Activated naive CD4-positive, alpha-beta T cell treated with anti-CD3 and anti-CD28 coated beads, Interleukin-2, amount 50 U/mL, for 24 hours (primary cell): ENCODE measurements around the gene APOBEC3B.
A peak's percentile ranks its signal among the peaks of the same experiment; 100 is the strongest.
"Not testable (repeated sequence)": the region's sequence is repeated elsewhere in the genome, so short reads cannot be mapped to it uniquely, and the experiment has no call there.

Experiments used
- H3K27ac Mint-ChIP-seq: one replicate; pipeline ENCODE4 v1.8.0; 2021; ENCODE audit warnings: mild to moderate bottlenecking, mixed read lengths
- H3K27me3 Mint-ChIP-seq: one replicate; pipeline ENCODE4 v1.8.0; 2021; ENCODE audit warnings: mixed read lengths
- H3K36me3 Mint-ChIP-seq: one replicate; pipeline ENCODE4 v1.8.0; 2021; ENCODE audit warnings: mixed read lengths
- H3K4me1 Mint-ChIP-seq: one replicate; pipeline ENCODE4 v1.8.0; 2021; ENCODE audit warnings: mixed read lengths
- H3K4me3 Mint-ChIP-seq: one replicate; pipeline ENCODE4 v1.8.0; 2021; ENCODE audit warnings: mild to moderate bottlenecking, mixed read lengths
- H3K9me3 Mint-ChIP-seq: one replicate; pipeline ENCODE4 v1.8.0; 2021; ENCODE audit warnings: mixed read lengths

Gene APOBEC3B

GRCh38 chr22:39021552-39022250, 39.6 kb downstream of the APOBEC3B start:
- peaks cover 4% of the 10 kb centered on the region for H3K36me3 Mint-ChIP-seq
- peak overlapping the region; percentile 94 for H3K4me3 Mint-ChIP-seq
- H3K27me3 Mint-ChIP-seq: no peaks in the 10 kb centered on the region
- H3K4me1 Mint-ChIP-seq: peaks cover 60% of the 10 kb centered on the region
- no peaks in the 10 kb centered on the region for H3K9me3 Mint-ChIP-seq
- peak overlapping the region; percentile 98 for H3K27ac Mint-ChIP-seq

DNA sequence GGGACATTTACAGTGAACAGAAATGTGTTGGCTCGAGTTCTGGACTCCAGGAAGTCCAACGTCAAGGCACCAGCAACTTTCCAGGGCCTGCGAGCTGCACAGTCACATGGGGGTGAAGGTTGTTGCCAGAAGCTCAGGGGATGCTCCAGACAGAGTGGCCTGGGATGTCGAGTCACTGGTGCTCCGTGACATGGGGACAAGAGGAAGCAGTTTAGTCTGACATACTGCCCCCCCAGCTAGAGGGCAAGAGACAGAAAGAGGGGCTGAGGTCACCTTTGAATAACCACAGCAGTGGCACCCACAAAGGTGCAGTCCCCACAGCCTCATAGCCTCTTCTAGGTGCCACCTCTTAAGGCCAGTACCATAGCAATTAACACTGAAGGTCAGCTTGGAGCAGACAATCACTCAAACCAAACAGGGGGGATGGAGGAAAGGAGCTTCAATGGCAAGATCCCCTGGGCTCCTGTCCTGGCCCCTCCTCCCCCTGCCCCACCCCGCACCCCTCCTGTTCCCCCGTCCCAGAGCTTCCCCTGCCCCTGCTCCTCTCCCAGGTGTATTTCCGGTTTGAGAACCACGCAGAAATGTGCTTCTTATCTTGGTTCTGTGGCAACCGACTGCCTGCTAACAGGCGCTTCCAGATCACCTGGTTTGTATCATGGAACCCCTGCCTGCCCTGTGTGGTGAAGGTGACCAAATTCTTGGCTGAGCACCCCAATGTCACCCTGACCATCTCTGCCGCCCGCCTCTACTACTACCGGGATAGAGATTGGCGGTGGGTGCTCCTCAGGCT, 42.6 kb downstream of the APOBEC3B start:
- Mint-ChIP-seq H3K4me3 (peak overlapping the region; percentile 54), H3K27me3 (no peaks in the 10 kb centered on the region), H3K4me1 (peaks cover 60% of the 10 kb centered on the region), H3K9me3 (no peaks in the 10 kb centered on the region), H3K27ac (peak overlapping the region; percentile 41), H3K36me3 (peaks cover 2% of the 10 kb centered on the region)

- H3K9me3 Mint-ChIP-seq: no peaks in the 10 kb centered on the region
- no peak overlapping the region for H3K27ac Mint-ChIP-seq
Observed at GRCh38 chr22:39026509-39027150, 44.5 kb downstream of the APOBEC3B start.

GRCh38 chr22:39027717-39028116, 45.6 kb downstream of the APOBEC3B start:
- H3K27ac Mint-ChIP-seq: no peak overlapping the region

More at GRCh38 chr22:39026509-39027150, 44.5 kb downstream of the APOBEC3B start:
- H3K36me3 Mint-ChIP-seq: peaks cover 2% of the 10 kb centered on the region
- H3K27me3 Mint-ChIP-seq: no peaks in the 10 kb centered on the region
- H3K4me3 Mint-ChIP-seq: no peak overlapping the region
- H3K4me1 Mint-ChIP-seq: peaks cover 48% of the 10 kb centered on the region

GRCh38 chr22:39028281-39028680, 46.1 kb downstream of the APOBEC3B start:
- Mint-ChIP-seq H3K36me3 (peaks cover 2% of the 10 kb centered on the region), H3K4me3 (no peak overlapping the region), H3K27me3 (no peaks in the 10 kb centered on the region), H3K27ac (no peak overlapping the region), H3K9me3 (no peaks in the 10 kb centered on the region), H3K4me1 (peaks cover 37% of the 10 kb centered on the region)

More at GRCh38 chr22:39027717-39028116, 45.6 kb downstream of the APOBEC3B start:
- H3K9me3 Mint-ChIP-seq: no peaks in the 10 kb centered on the region
- peaks cover 2% of the 10 kb centered on the region for H3K36me3 Mint-ChIP-seq
- H3K4me1 Mint-ChIP-seq: peaks cover 38% of the 10 kb centered on the region
- no peaks in the 10 kb centered on the region for H3K27me3 Mint-ChIP-seq
- H3K4me3 Mint-ChIP-seq: no peak overlapping the region

DNA sequence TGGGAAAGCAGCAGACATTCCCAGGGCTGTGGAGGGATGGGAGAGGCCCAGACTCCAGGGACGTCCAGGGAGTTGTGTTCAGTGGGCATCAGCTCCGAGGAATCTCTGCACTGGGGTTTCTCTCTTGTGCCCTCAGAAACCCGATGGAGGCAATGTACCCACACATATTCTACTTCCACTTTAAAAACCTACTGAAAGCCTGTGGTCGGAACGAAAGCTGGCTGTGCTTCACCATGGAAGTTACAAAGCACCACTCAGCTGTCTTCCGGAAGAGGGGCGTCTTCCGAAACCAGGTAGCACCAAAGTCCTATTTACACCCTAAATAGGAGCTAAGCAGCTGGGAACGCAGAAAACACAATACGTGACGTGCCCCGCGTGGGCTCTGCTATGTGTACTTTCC, 47.1 kb downstream of the APOBEC3B start:
- Mint-ChIP-seq H3K4me1 (peaks cover 28% of the 10 kb centered on the region), H3K27me3 (no peaks in the 10 kb centered on the region), H3K9me3 (no peaks in the 10 kb centered on the region), H3K36me3 (no peaks in the 10 kb centered on the region), H3K27ac (no peak overlapping the region), H3K4me3 (no peak overlapping the region)

DNA sequence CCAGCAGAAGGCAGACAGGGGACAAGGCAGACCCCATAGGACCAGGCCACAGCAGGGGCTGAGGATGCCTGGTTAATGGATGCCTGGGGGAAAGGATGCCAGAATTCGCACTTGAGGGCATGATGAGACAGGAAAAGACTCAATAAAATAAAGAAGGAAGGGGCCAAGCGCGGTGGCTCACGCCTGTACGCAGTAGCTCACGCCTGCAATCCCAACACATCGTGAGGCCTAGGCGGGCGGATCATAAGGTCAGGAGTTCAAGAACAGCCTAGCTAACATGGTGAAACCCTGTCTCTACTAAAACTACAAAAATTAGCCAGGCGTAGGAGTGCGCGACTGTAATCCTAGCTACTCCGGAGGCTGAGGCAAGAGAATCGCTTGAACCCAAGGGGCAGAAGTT, 48.6 kb downstream of the APOBEC3B start:
- no peaks in the 10 kb centered on the region for H3K27me3 Mint-ChIP-seq
- no peak overlapping the region for H3K27ac Mint-ChIP-seq

GRCh38 chr22:39031434-39032295, 49.5 kb downstream of the APOBEC3B start:
- H3K27ac Mint-ChIP-seq, H3K4me3 Mint-ChIP-seq, H3K9me3 Mint-ChIP-seq, H3K4me1 Mint-ChIP-seq, H3K36me3 Mint-ChIP-seq, H3K27me3 Mint-ChIP-seq: not testable (repeated sequence)

More for the DNA sequence above, 48.6 kb downstream of the APOBEC3B start:
- peaks cover 14% of the 10 kb centered on the region for H3K4me1 Mint-ChIP-seq
- no peaks in the 10 kb centered on the region for H3K36me3 Mint-ChIP-seq
- H3K9me3 Mint-ChIP-seq: no peaks in the 10 kb centered on the region
- H3K4me3 Mint-ChIP-seq: no peak overlapping the region

GRCh38 chr22:39037071-39037470, 54.9 kb downstream of the APOBEC3B start:
- H3K36me3 Mint-ChIP-seq, H3K27me3 Mint-ChIP-seq, H3K4me3 Mint-ChIP-seq, H3K9me3 Mint-ChIP-seq: not testable (repeated sequence)
- Mint-ChIP-seq H3K4me1 (peaks cover 35% of the 10 kb centered on the region), H3K27ac (peak overlapping the region; percentile 3)

- Mint-ChIP-seq H3K4me1 (peaks cover 44% of the 10 kb centered on the region), H3K27ac (peak overlapping the region; percentile 77), H3K4me3 (peak overlapping the region; percentile 66), H3K9me3 (no peaks in the 10 kb centered on the region), H3K27me3 (no peaks in the 10 kb centered on the region), H3K36me3 (no peaks in the 10 kb centered on the region)
Observed at GRCh38 chr22:39039306-39040126, 57.4 kb downstream of the APOBEC3B start.

GRCh38 chr22:39040155-39040537, 58.0 kb downstream of the APOBEC3B start:
- Mint-ChIP-seq H3K4me3 (peak overlapping the region; percentile 66), H3K4me1 (peaks cover 44% of the 10 kb centered on the region), H3K27ac (peak overlapping the region; percentile 77)
- not testable (repeated sequence) for H3K36me3 Mint-ChIP-seq, H3K9me3 Mint-ChIP-seq, H3K27me3 Mint-ChIP-seq

DNA sequence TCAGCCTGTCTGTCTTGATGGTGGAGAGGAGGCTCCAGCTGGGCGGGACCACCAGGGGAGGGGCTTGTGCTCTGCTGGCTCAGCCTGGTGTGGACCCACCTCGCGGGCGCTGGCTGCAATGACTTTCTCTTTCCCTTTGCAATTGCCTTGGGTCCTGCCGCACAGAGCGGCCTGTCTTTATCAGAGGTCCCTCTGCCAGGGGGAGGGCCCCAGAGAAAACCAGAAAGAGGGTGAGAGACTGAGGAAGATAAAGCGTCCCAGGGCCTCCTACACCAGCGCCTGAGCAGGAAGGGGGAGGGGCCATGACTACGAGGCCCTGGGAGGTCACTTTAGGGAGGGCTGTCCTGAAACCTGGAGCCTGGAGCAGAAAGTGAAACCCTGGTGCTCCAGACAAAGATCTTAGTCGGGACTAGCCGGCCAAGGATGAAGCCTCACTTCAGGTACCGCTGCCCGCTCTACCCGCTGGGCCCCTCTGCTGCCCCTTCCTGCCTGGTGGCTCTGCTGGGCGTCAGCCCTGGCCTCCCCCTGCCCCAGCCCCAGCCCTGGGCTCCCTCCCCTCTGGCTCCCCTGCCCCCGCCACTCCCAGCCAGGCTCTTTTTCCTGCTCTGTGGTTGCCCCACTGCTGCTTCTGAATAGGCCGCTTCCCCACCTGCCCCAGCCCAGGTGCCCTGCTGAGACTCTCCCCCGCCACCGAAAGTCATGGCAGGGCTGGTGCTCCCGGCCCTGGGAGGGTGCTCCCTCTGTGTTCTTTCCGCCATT, 58.6 kb downstream of the APOBEC3B start, which contains the start of gene APOBEC3F:
Gene APOBEC3F (plus strand): TSS at position 327 of the 759 bp plus-strand sequence. CDS start 97 bp downstream, at position 424.
- Mint-ChIP-seq H3K27ac (peak within 1 kb of the TSS; percentile 90), H3K4me1 (peaks cover 46% of the 10 kb centered on the region), H3K4me3 (peak within 1 kb of the TSS; percentile 86)
- not testable (repeated sequence) for H3K27me3 Mint-ChIP-seq, H3K9me3 Mint-ChIP-seq, H3K36me3 Mint-ChIP-seq

GRCh38 chr22:39041908-39042307, 59.8 kb downstream of the APOBEC3B start:
- H3K27ac Mint-ChIP-seq: peak overlapping the region; percentile 41
- H3K36me3 Mint-ChIP-seq: no peaks in the 10 kb centered on the region
- H3K4me1 Mint-ChIP-seq: peaks cover 48% of the 10 kb centered on the region
- H3K4me3 Mint-ChIP-seq: peak overlapping the region; percentile 55
- H3K27me3 Mint-ChIP-seq: no peaks in the 10 kb centered on the region
- no peaks in the 10 kb centered on the region for H3K9me3 Mint-ChIP-seq
